Osteoblast (primary cell): Measurements from ENCODE around the gene YBX2. TPM values are rescaled to one million over a fixed set of nuclear protein-coding genes. Genes with fewer than 3 reads are reported as not detected.

Experiments used
- DNase-seq: peaks from one replicate; pipeline ENCODE4 v3.0.0; 2011; ENCODE audit warnings: low spot score, mixed read lengths; ENCODE audit not compliant: insufficient read length; ENCODE audit errors: missing footprints
- H2AFZ ChIP-seq: 2 replicates; pipeline ENCODE4 v1.6.0; 2011; ENCODE audit warnings: mild to moderate bottlenecking, low read length
- H3K27ac ChIP-seq: 2 replicates; pipeline ENCODE4 v1.5.1; 2011; ENCODE audit warnings: mild to moderate bottlenecking, low read depth, low read length, moderate library complexity
- H3K27me3 ChIP-seq: 2 replicates; pipeline ENCODE4 v1.6.0; 2012; ENCODE audit warnings: mild to moderate bottlenecking, control low read depth, inconsistent platforms, low read length, moderate library complexity; ENCODE audit not compliant: insufficient read depth
- H3K36me3 ChIP-seq: 2 replicates; pipeline ENCODE4 v1.5.1; 2011; ENCODE audit warnings: mild to moderate bottlenecking, low read length, control low read depth, moderate library complexity; ENCODE audit not compliant: insufficient read depth
- H3K4me1 ChIP-seq: 2 replicates; pipeline ENCODE4 v1.5.1; 2011; ENCODE audit warnings: mild to moderate bottlenecking, low read length, control low read depth, moderate library complexity; ENCODE audit not compliant: insufficient read depth
- H3K4me2 ChIP-seq: 2 replicates; pipeline ENCODE4 v1.6.0; 2011; ENCODE audit warnings: mild to moderate bottlenecking, low read length; ENCODE audit not compliant: insufficient read depth
- H3K4me3 ChIP-seq: fragments of 200-600 bp; sonication (generic); 3 replicates; pipeline ENCODE4 v1.5.1; 2012; ENCODE audit warnings: mild to moderate bottlenecking, low read length, inconsistent platforms; ENCODE audit not compliant: insufficient read depth
- H3K79me2 ChIP-seq: 2 replicates; pipeline ENCODE4 v1.6.0; 2012; ENCODE audit warnings: mild to moderate bottlenecking, low read length, control low read depth, inconsistent platforms; ENCODE audit not compliant: insufficient read depth
- H3K9me3 ChIP-seq: 2 replicates; pipeline ENCODE4 v1.5.1; 2011; ENCODE audit warnings: low read depth, low read length, control low read depth
- H4K20me1 ChIP-seq: 2 replicates; pipeline ENCODE4 v1.6.0; 2012; ENCODE audit warnings: mild to moderate bottlenecking, low read length, control low read depth; ENCODE audit not compliant: insufficient read depth
- total RNA-seq: library from RNA; depleted of rRNA; stranded (reverse); fragments of >200 nt; gene quantifications from 2 replicates; pipeline ENCODE4 v1.2.3, GENCODE V29; 2012
- TF ChIP-seq, protein P1 (sequence below): IDR thresholded peaks from 2 replicates; pipeline ENCODE4 v1.5.1; 2011; ENCODE audit warnings: mild to moderate bottlenecking, low read depth, low read length, moderate library complexity; ENCODE audit errors: extremely low read depth

The YBX2 gene
- total RNA-seq, 1 donor: not detected

DNA sequence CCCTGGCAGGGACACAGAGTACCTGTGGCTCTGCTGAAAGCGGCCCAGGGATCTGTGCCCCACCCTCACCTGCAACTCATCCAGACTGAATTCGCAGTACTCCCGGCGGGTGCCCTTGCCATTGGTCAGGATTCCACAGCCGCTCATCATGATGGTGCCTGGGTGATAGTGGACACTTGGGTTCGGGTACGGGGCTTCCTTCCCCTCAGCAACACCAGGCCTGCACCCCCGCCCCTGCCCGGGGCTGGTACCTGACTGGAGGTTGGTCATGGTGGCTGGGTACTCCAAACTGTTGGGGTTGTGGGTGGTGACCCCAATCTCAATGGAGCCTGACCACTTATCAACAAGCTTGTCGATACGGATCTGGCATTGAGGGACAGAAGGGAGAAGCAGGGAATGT lies 31.7 kb upstream of the YBX2 start:
- H3K4me3 ChIP-seq: no peak overlapping the region
- H3K4me1 ChIP-seq: peaks cover 12% of the 10 kb centered on the region
- H4K20me1 ChIP-seq: peaks cover 3% of the 10 kb centered on the region
- H3K36me3 ChIP-seq: peaks cover 50% of the 10 kb centered on the region
- no peaks in the 10 kb centered on the region for H3K9me3 ChIP-seq
- H3K79me2 ChIP-seq: peaks cover 19% of the 10 kb centered on the region
- H2AFZ ChIP-seq: no peak overlapping the region
- TF ChIP-seq, protein P1, sequence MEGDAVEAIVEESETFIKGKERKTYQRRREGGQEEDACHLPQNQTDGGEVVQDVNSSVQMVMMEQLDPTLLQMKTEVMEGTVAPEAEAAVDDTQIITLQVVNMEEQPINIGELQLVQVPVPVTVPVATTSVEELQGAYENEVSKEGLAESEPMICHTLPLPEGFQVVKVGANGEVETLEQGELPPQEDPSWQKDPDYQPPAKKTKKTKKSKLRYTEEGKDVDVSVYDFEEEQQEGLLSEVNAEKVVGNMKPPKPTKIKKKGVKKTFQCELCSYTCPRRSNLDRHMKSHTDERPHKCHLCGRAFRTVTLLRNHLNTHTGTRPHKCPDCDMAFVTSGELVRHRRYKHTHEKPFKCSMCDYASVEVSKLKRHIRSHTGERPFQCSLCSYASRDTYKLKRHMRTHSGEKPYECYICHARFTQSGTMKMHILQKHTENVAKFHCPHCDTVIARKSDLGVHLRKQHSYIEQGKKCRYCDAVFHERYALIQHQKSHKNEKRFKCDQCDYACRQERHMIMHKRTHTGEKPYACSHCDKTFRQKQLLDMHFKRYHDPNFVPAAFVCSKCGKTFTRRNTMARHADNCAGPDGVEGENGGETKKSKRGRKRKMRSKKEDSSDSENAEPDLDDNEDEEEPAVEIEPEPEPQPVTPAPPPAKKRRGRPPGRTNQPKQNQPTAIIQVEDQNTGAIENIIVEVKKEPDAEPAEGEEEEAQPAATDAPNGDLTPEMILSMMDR: no peak
- no peaks in the 10 kb centered on the region for H3K27me3 ChIP-seq
- DNase-seq: peak; percentile 37
- no peak overlapping the region for H3K27ac ChIP-seq
- H3K4me2 ChIP-seq: no peak overlapping the region

DNA sequence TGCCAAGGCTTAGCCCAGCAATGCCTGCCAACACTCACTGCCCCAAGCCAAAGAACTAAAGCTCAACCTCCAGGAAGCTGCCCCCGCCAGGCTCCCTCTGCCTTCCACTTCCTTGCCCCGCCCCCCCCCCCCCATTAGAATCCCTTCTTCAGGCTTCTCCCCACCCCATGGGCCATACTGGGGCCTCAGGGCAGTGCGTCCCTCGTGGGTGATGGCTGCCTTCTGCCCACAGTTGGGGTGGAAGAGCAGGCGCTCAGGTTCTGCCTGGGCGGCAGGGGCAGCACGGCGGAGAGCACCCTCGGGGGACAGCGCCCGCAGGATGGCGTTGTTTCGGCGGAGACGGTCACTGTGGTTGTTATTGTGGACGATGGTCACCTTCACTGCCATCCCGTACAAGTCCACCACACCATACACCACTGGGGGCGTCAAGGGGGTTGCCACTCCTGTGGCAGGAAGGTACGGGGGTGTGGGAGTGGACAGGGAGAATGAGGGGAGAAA lies 30.6 kb upstream of the YBX2 start:
- Histone ChIP-seq H2AFZ (no peak overlapping the region), H3K4me2 (no peak overlapping the region), H3K27ac (no peak overlapping the region), H3K36me3 (peaks cover 61% of the 10 kb centered on the region), H3K79me2 (peaks cover 19% of the 10 kb centered on the region), H3K9me3 (no peaks in the 10 kb centered on the region), H4K20me1 (peaks cover 3% of the 10 kb centered on the region), H3K4me1 (peaks cover 9% of the 10 kb centered on the region), H3K27me3 (no peaks in the 10 kb centered on the region), H3K4me3 (no peak overlapping the region)
- peak; percentile 68 for DNase-seq
- TF ChIP-seq, protein P1: no peak

DNA sequence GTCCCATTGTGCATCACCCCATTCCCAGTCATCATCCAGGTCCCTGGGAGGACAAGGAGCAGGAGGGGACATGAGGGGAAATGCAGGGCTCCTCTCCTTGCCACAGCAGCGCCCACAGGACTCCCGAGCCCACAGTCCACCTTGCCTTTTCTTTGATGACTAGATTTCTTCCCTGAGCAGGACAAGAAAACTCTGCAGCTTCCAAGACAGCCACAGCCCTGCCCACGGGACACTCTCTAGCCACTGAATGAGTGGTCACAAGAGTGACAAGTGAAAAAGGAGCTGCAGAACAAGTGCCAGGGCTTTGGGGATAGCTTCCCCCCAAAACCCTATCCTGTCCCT lies 30.0 kb upstream of the YBX2 start:
- H3K4me2 ChIP-seq: no peak overlapping the region
- no peaks in the 10 kb centered on the region for H3K27me3 ChIP-seq
- peaks cover 9% of the 10 kb centered on the region for H3K4me1 ChIP-seq
- no peaks in the 10 kb centered on the region for H3K9me3 ChIP-seq
- TF ChIP-seq, protein P1: no peak
- DNase-seq: peak; percentile 83
- H3K4me3 ChIP-seq: no peak overlapping the region
- no peak overlapping the region for H3K27ac ChIP-seq
- H3K79me2 ChIP-seq: peaks cover 19% of the 10 kb centered on the region
- H4K20me1 ChIP-seq: peaks cover 3% of the 10 kb centered on the region
- H3K36me3 ChIP-seq: peaks cover 62% of the 10 kb centered on the region
- no peak overlapping the region for H2AFZ ChIP-seq

DNA sequence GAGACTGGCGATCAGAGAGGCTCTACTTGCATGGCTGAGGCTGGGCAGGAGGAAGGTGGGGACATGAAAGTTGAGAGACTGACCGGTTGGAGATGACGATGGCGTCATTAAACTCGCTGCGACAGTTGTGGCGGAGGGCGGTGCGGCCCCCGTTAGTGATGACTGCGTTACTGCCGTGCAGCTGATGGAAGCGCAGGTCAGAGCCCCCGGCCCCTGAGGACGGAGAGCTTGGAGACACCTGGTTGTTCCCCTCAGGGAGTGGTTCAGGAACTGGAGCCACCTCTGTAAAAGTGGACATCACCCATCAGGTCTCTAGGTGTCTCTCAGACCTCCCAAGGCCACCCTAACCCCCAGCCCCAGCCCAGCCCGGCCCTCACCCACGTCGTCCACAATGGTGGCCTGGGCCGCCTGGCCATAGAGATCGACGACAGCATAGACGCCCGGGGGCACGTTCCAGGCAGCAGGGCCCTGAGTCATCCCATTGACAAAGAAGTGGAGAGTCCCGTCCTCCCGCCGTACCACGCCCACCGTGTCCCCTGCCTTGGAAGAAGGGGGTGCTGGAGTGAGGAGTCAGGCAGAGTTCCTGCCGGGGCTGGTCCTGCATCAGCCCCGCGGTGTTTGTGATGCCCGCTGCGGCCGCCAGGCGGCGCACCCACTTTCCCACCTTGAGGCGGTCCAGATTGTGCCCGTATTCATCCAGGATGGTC lies 29.4 kb upstream of the YBX2 start:
- H3K27ac ChIP-seq: no peak overlapping the region
- H3K4me2 ChIP-seq: no peak overlapping the region
- no peak overlapping the region for H3K4me3 ChIP-seq
- DNase-seq: peak; percentile 98
- TF ChIP-seq, protein P1: peak; percentile 80
- peaks cover 19% of the 10 kb centered on the region for H3K79me2 ChIP-seq
- peaks cover 9% of the 10 kb centered on the region for H3K4me1 ChIP-seq
- no peaks in the 10 kb centered on the region for H3K9me3 ChIP-seq
- H3K36me3 ChIP-seq: peaks cover 65% of the 10 kb centered on the region
- H3K27me3 ChIP-seq: no peaks in the 10 kb centered on the region
- peaks cover 3% of the 10 kb centered on the region for H4K20me1 ChIP-seq
- no peak overlapping the region for H2AFZ ChIP-seq
